Measurements from ENCODE around the gene DCUN1D2.

The DCUN1D2 gene

GRCh38 chr13:113423520-113424163, 66.9 kb downstream of the DCUN1D2 start:
- DNase-seq (ENCODE audit: low read depth in 2 of 2) = no peak

GRCh38 chr13:113422807-113423519, 67.5 kb downstream of the DCUN1D2 start:
- no peak for DNase-seq (ENCODE audit: low read depth in 2 of 2)

DNA sequence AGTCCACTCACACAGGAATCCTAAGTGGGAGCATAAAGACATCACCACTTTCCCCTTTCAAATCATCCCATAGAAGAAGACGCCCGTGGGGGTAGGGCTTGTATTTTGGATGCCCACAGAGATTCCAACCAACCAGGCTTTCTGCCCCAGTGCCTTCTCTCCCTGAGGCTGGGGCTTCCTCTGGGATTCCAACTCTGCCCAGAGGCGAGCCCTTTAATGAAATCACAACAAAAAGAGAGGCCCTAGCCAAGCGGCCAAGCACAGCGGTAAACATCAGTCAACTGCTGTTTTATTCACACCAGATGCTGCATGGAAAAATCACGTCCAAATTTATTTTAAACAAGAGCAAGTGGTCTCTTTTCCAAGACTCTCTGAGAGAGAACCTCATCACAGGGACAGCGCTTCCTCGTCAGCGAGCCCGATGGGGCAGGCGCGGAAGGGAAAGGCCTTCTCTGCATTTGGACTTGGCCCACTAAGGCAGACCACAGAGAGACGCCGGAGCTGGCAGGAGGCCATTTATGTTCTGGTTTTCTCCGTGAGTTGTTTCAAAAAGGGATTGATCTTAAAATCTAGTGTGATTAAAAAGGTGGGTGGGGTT, 68.7 kb downstream of the DCUN1D2 start:
- DNase-seq (ENCODE audit: low read depth in 2 of 2) = no peak

- DNase-seq (ENCODE audit: low read depth in 2 of 2) = no peak
These were observed 69.5 kb downstream of the DCUN1D2 start for GRCh38 chr13:113420833-113421600.

DNA sequence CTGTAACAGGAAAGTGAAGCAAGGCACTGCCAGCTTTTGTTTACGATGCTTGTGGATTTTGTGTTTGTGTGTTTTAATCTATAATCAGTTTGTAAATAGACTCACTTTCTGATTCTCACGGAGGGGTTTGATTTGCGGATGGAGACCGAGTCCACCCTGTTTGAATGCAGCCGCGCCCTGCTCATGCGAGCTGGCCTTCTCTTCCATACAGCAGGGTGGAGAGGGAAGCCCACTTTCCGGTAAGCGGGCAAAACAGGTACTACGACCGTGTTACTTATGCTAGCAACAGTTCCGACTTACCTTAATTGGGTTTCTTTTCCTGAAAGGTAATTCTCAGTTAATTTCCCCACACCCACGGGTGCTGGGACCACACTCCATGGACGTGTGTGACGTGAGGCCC, 70.3 kb downstream of the DCUN1D2 start:
- no peak for DNase-seq (ENCODE audit: low read depth in 2 of 2)

DNA sequence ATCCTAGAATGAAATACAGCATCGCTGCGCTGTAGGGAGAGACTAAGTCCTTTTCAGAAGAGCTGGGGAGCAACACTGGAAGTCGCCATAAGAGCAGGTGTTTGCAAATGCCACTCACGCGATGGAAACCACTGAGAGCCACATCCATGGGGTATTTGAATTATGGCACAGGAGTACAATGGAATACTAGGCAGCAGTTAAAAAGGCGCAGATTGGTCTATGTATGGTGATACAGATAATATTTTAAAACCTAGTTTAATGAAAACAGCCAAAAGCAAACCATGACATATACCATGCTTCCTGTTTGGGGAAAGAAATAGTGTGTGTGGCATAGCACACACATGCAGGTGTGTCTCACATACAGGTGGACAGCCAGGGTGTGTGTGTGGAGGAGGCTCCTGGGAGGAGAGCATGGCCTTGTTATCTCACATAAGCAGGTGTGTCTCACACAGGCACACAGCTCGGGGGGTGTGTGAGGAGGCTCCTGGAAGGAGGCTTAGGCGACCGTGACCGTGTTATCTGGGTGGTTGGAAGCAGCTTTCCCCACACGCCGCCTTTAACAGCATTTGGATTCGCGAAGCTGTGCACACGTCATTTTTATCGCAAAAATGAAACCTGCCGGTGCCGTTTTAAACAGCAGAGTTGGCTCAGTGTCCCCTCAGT, 70.8 kb downstream of the DCUN1D2 start:
- no peak for DNase-seq (ENCODE audit: low read depth in 2 of 2)

DNA sequence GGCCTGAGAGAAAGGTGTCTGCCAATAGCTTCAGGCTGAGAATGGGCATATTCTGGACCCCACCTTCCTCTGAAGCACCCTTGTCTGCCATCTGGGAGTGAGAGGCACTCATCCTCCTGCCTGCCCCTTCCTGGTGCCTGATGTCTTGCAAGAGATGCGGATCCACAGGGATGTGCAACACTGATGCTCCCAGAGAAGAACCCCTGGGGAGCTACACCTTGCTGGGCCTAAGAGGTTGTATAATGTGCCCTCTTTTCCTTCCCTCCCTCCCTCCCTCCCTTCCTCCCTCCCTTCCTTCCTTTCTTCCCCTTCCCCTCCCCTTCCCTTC, 71.8 kb downstream of the DCUN1D2 start:
- no peak for DNase-seq (ENCODE audit: low read depth in 2 of 2)

GRCh38 chr13:113417836-113418721, 72.4 kb downstream of the DCUN1D2 start:
- no peak for DNase-seq (ENCODE audit: low read depth in 2 of 2)

GRCh38 chr13:113417008-113417751, 73.3 kb downstream of the DCUN1D2 start:
- no peak for DNase-seq (ENCODE audit: low read depth in 2 of 2)

- DNase-seq (ENCODE audit: low read depth in 2 of 2) = no peak
These were observed 74.7 kb downstream of the DCUN1D2 start for GRCh38 chr13:113415825-113416224.

GRCh38 chr13:113415032-113415431, 75.5 kb downstream of the DCUN1D2 start:
- DNase-seq (ENCODE audit: low read depth in 2 of 2) = no peak

GRCh38 chr13:113414335-113414734, 76.2 kb downstream of the DCUN1D2 start:
- no peak for DNase-seq (ENCODE audit: low read depth in 2 of 2)

DNA sequence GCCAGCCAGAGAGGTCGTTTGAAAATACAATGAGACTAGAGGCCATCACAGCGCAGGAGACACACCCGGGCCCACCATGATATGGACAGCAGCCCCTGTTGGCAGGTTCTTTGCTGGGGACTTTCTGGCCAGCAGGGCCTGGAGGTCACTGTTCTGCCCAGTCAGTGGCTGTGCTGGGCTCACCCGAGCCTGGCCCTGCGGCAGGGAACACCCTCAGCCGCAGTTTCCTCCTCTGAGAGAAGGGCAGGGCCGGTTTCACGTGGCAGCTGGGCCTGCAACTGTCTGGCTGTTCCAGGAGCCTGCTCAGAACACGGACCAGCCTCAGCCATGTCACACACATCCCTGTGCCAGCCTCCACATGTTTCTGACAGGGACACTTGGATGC, 76.6 kb downstream of the DCUN1D2 start:
- no peak for DNase-seq (ENCODE audit: low read depth in 2 of 2)

DNA sequence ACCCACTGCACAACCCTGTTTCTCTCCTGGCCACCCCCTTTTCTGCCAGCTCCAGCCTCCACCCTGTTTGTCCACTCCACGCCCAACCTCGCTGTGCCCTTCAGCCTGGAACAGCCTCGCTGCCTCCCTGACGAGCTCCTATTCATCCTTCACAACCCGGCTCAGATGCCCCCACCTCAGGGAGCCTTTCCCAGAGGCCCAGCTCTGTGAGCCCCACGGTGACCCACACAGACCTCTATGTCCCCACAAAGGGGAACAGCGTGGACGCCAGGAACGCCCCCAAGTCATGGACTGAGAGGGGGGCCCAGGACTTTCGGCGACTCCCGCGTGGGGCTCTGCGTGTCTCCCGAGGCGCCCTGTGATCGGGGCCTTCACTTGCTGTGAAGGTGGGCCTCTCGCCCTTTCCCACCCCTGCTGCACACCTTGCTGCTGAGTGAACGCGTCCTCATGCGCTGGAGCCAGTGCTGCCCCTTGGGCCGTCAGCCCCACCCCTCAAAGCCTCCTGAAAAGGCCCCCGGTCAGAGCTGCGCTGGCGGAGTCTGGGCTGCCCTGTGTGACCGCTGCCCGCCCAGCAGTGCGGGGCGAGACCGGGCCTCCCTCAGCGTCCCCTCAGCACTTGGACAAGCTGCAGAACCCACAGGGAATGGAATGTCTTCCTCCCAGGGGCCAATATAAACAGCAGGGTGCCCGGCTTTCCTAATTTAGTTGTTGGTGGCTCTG, 77.2 kb downstream of the DCUN1D2 start:
- no peak for DNase-seq (ENCODE audit: low read depth in 2 of 2)

DNA sequence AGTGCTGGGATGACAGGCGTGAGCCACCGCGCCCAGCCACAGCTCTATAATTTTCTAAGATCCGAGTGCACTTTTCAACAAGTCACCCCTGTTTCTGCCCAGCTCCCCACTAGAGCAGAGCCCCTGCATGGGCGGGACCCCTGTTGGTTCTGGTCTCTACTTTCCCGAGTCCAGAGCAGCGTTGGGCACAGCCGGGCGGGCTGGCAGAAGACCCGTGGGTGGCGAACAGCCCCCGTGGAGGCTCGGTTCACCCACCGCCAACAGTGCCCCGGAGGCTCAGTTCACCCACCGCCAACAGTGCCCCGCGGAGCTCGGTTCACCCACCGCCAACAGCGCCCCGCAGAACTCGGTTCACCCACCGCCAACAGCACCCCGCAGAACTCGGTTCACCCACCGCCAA, 78.1 kb downstream of the DCUN1D2 start:
- DNase-seq (ENCODE audit: low read depth in 2 of 2) = no peak

- DNase-seq (ENCODE audit: low read depth in 2 of 2) = no peak
These were observed 79.1 kb downstream of the DCUN1D2 start for GRCh38 chr13:113411216-113412023.

DNA sequence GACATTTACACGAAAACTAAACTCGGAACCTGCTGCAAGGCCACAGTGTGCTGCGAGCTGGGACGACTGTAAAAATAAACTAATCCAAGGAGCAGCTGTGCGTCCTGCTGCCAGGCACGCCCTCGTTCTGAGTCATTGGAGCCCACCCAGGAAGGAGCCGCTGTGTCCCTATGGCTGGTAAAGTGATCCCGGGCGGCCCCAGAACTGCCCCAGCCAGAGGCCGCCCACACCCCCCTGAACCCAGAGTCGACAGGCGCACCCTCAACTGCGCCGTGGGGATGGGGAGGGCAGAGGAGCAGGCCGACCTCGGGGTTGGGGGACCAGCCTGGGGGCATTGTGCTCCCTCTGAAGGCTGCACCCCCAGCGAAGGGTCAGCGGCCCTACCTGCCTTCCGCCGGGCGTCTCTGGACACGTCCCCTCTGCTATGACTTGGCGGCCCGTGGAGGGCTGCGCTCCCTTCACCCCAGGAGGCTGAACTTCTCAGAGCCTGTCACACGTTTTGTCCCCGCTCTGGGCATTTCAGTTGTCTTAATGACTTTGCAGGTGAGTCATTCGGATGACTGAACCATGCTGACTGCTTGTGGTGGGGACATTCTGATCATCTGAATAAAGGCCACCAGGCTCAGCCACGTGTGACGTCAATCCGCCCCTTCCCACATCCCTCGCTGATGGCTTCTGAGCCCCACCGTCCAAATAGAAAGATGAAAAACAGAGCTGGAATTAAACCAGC, 79.9 kb downstream of the DCUN1D2 start:
- no peak for DNase-seq (ENCODE audit: low read depth in 2 of 2)

DNA sequence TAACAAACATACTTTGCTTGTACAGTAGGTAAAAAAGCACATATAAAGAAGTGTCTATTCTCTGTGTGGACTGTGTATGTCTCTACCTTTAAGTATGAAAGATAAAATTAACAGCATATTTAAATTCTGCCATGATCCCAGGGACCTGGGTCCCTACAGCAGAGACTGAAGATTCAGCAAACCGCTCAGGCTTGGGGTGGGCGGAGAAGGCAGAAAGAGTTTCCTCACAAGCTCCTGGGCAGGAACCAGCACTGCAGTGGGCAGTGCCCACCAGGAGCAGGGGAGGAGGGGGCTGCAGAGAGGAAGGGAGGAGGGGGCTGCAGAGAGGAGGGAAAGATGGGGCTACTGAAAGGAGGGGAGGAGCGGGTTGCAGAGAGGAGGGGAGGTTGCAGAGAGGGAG, 81.9 kb downstream of the DCUN1D2 start:
- DNase-seq (ENCODE audit: low read depth in 2 of 2) = no peak
